Heart left ventricle (tissue), 13 donors: ENCODE data around the gene LHFPL3.

ENCODE experiments used
- CTCF ChIP-seq, 12 donors: fragments of 200-600 bp; sonication (generic) in 4 of 12; IDR thresholded peaks; one replicate each; pipeline versions ENCODE4 v1.5.0 to v1.8.0; 2018 to 2022; ENCODE audit warnings: antibody characterized with exemption in 12 of 12, mild to moderate bottlenecking in 5 of 12
- POLR2A ChIP-seq, 2 donors: fragments of 450-650 bp; IDR thresholded peaks; one replicate each; pipeline ENCODE4 v1.6.1; 2017; ENCODE audit warnings: antibody characterized with exemption in 2 of 2, mild to moderate bottlenecking in 2 of 2, moderate library complexity in 2 of 2
- donor health status: ischemic (EF 13 %, LVEDD 7.1; RV severe dilation, severe dysfunction).
- donor health status: DM: no; HTN: yes; CAD: no.
- donor health status: DM: no; HTN: no; CAD: no.
- donor health status: ischemic (EF 25% LVEDD 6.9; RV normal size, moderate dysfunction).
- donor health status: ischemic (EF 25% LVEDD 5.7; RV mildly dilated, moderate dysfunction).
- donor health status: ischemic (EF 35%, LVEDD 5.7; RV mildly dilated, moderate dysfunction).
- donor health status: nonischemic (EF 11% LVEDD 7.7; RV severe dilation, severe dysfunction).
- donor health status: DM: yes; HTN: yes; CAD: no.
- donor health status: PGD.
- donor health status: ischemic (EF 29% LVEDD 5.4; RV normal size, mild dysfunction).
- donor health status: nonischemic (EF 23%, LVEDD 6.1; RV moderate dilation, normal function).

GRCh38 chr7:104652434-104652833, 324.0 kb downstream of the LHFPL3 start:
- no peak for TF ChIP-seq CTCF (IDR thresholded peaks at IDR 0.05)
- no peak for TF ChIP-seq POLR2A (IDR thresholded peaks at IDR 0.05)
